ENCODE data around the gene CDC14A.

The CDC14A gene

DNA sequence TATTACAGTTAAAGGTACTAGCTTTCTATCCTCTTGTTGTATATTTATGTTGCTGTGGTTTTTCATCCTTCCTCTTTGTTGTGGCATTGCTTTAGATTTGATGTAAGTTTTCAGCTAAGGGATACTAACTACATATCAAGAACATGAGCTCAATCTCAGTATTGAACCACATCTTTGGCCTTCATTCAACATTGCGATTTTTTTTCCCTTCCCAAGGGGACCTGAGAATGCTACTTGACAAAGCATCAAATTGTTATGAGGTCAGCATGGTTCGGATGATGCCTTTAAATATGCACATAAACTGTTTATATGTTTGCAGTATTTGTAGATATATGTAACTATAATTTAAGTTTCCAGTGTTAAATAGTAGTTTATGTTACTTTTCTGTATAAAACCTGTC is 153.9 kb downstream of the CDC14A start:
- H3K4me1 ChIP-seq (ENCODE audit: insufficient read depth, low read length) = no peaks in the 10 kb centered on the region
- H3K27ac ChIP-seq (ENCODE audit: low read length) = no peak overlapping the region
- peaks cover 30% of the 10 kb centered on the region for H3K36me3 ChIP-seq (ENCODE audit: insufficient read depth, low read depth, low read length)
- no peak overlapping the region for H3K9ac ChIP-seq (ENCODE audit: low read depth, low read length)
- no peaks in the 10 kb centered on the region for H3K27me3 ChIP-seq (ENCODE audit: insufficient read depth, low read length)
- no peak overlapping the region for H3K4me3 ChIP-seq (ENCODE audit: low read length)
- no peaks in the 10 kb centered on the region for H3K9me3 ChIP-seq (ENCODE audit: insufficient read depth, low read depth, low read length)

DNA sequence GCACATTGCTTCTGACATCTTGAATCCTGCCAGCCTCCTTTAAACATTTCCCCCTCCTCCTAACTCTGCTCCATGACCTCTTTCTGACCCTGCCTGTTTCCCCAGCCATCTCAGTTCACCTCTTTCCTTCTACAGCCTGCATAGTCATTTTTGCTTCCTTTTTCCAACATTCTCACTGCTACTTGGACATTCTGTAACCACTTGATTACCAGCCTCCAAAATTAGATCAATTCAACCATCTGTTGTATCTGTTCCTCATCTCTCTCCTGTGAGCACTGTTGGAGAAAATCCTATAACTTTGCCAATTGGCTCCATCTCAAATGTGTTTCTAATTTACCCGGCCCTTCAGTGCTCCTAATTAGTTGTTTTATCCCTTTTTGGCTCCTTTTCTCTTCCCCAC is 158.1 kb downstream of the CDC14A start:
- Histone ChIP-seq H3K36me3 (ENCODE audit: insufficient read depth, low read depth, low read length) (peaks cover 20% of the 10 kb centered on the region; the same call in 1 of the 2 replicates), H3K27me3 (ENCODE audit: insufficient read depth, low read length) (no peaks in the 10 kb centered on the region), H3K4me1 (ENCODE audit: insufficient read depth, low read length) (no peaks in the 10 kb centered on the region)

DNA sequence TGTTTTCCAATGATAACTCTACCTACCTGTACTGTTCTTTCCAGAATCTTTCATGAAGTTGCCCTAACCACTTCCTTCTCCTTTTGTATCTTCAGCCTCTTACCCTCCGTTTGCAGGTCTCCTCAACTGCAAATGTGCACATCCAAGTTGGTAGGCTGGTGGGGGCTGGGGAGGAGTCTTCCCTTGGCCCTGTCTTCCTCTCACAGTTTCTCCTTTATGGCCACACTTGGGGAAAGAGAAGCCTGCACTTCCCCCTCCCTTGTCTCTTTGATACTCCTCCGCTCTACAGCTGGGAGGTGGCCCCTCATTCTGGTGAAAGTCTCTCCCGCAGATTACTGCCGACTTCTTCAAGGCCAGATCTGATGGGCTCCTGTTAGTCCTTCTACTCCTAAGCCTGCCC is 158.8 kb downstream of the CDC14A start:
- Histone ChIP-seq H3K27ac (ENCODE audit: low read length) (no peak overlapping the region), H3K4me3 (ENCODE audit: low read length) (no peak overlapping the region), H3K9me3 (ENCODE audit: insufficient read depth, low read depth, low read length) (no peaks in the 10 kb centered on the region), H3K9ac (ENCODE audit: low read depth, low read length) (no peak overlapping the region), H3K36me3 (ENCODE audit: insufficient read depth, low read depth, low read length) (peaks cover 16% of the 10 kb centered on the region; the same call in 1 of the 2 replicates), H3K4me1 (ENCODE audit: insufficient read depth, low read length) (no peaks in the 10 kb centered on the region), H3K27me3 (ENCODE audit: insufficient read depth, low read length) (no peaks in the 10 kb centered on the region)

More for the DNA sequence above, 158.1 kb downstream of the CDC14A start:
- Histone ChIP-seq H3K27ac (ENCODE audit: low read length) (no peak overlapping the region), H3K4me3 (ENCODE audit: low read length) (no peak overlapping the region), H3K9ac (ENCODE audit: low read depth, low read length) (no peak overlapping the region), H3K9me3 (ENCODE audit: insufficient read depth, low read depth, low read length) (no peaks in the 10 kb centered on the region)

DNA sequence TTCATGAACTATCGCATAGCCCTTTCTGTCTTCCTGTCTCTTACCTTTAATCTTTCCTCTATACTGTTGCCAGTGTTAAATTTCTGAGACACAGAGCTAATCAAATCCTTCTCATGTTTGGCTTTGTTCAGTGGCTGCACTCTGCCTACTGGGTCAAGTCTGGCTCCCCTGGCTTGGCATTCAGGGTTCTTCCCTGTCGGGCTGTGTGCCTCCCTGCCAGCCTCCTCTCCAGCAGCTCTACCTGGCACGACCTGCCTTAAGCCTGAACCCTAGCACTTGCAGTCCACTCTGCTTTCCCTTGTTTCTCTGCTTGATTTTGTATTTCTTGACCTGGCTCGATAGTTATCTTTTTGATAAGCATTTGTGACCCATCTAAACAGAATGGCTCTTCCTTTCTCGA is 159.5 kb downstream of the CDC14A start:
- Histone ChIP-seq H3K9ac (ENCODE audit: low read depth, low read length) (no peak overlapping the region), H3K36me3 (ENCODE audit: insufficient read depth, low read depth, low read length) (peaks cover 16% of the 10 kb centered on the region; the same call in 1 of the 2 replicates), H3K27ac (ENCODE audit: low read length) (no peak overlapping the region), H3K9me3 (ENCODE audit: insufficient read depth, low read depth, low read length) (no peaks in the 10 kb centered on the region), H3K4me1 (ENCODE audit: insufficient read depth, low read length) (no peaks in the 10 kb centered on the region), H3K4me3 (ENCODE audit: low read length) (no peak overlapping the region), H3K27me3 (ENCODE audit: insufficient read depth, low read length) (no peaks in the 10 kb centered on the region)

DNA sequence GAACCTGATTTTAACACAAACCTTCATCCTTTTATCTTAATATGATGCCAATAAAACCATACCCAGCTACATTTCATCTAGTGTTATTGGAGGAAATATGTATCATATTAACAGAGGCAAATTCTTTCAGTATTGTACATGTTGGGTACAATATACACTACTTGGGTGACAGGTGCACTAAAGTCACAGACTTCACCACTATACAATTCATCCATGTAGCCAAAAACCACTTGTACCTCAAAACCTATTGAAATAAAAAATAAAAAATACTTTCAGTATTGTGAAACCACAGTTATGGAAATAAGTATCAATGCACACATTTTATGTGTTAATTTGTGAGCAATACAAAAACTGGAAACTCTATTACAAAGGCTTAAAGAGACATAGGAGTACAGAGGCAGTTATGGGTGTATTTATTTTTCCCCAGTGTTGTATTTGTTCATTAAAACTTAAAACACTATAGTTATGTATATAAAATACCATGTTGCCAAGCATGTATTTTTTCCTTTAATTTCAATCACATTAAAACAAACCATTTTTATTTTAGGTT is 160.6 kb downstream of the CDC14A start:
- Histone ChIP-seq H3K4me1 (ENCODE audit: insufficient read depth, low read length) (no peaks in the 10 kb centered on the region), H3K36me3 (ENCODE audit: insufficient read depth, low read depth, low read length) (peaks cover 16% of the 10 kb centered on the region; the same call in 1 of the 2 replicates), H3K27me3 (ENCODE audit: insufficient read depth, low read length) (no peaks in the 10 kb centered on the region), H3K9ac (ENCODE audit: low read depth, low read length) (no peak overlapping the region), H3K4me3 (ENCODE audit: low read length) (no peak overlapping the region), H3K9me3 (ENCODE audit: insufficient read depth, low read depth, low read length) (no peaks in the 10 kb centered on the region), H3K27ac (ENCODE audit: low read length) (no peak overlapping the region)

DNA sequence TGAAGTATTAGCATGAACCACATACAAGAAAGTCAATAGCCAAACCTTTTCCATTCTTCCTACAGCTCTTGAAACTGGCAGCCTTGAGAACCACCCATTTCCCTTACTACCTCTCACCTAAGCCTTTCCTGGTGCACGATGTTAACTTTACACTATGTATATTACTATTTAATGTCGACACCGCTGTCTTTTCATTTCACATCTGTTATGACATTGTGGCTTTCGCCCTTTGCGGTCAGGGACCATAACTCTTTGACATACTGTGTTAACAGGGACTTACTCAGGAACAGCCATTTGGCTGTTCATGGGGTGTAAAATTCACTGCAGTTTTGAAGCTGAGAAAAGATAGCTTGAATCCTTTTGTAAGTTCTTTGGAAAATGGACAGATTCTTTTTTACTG is 164.6 kb downstream of the CDC14A start:
- Histone ChIP-seq H3K36me3 (ENCODE audit: insufficient read depth, low read depth, low read length) (0 out of 2 replicates have a peak, but pooled peaks cover 4% of the 10 kb centered on the region), H3K4me3 (ENCODE audit: low read length) (no peak overlapping the region), H3K27me3 (ENCODE audit: insufficient read depth, low read length) (no peaks in the 10 kb centered on the region), H3K4me1 (ENCODE audit: insufficient read depth, low read length) (no peaks in the 10 kb centered on the region), H3K9me3 (ENCODE audit: insufficient read depth, low read depth, low read length) (no peaks in the 10 kb centered on the region), H3K27ac (ENCODE audit: low read length) (no peak overlapping the region), H3K9ac (ENCODE audit: low read depth, low read length) (no peak overlapping the region)

DNA sequence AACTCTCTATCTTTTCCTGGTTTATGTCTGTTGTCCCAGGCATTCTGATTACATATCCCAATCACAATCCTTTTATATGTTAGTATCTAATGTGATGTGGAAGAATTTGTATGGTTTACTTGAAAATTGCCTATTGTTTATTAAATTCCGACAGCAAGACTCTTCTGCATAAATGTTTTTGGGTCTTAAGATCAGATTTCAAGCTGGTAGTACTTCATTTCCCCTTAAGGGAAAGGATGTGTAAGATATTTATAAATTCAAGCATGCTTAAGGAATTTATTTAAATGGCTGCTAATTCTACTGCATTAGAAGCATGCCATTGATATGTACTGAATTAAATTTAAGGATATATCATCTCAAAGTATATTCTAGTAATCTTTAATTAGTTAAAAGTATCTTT is 165.2 kb downstream of the CDC14A start:
- Histone ChIP-seq H3K9me3 (ENCODE audit: insufficient read depth, low read depth, low read length) (no peaks in the 10 kb centered on the region), H3K4me1 (ENCODE audit: insufficient read depth, low read length) (no peaks in the 10 kb centered on the region), H3K27ac (ENCODE audit: low read length) (no peak overlapping the region), H3K27me3 (ENCODE audit: insufficient read depth, low read length) (no peaks in the 10 kb centered on the region), H3K9ac (ENCODE audit: low read depth, low read length) (no peak overlapping the region), H3K36me3 (ENCODE audit: insufficient read depth, low read depth, low read length) (0 out of 2 replicates have a peak, but pooled peaks cover 4% of the 10 kb centered on the region), H3K4me3 (ENCODE audit: low read length) (no peak overlapping the region)

DNA sequence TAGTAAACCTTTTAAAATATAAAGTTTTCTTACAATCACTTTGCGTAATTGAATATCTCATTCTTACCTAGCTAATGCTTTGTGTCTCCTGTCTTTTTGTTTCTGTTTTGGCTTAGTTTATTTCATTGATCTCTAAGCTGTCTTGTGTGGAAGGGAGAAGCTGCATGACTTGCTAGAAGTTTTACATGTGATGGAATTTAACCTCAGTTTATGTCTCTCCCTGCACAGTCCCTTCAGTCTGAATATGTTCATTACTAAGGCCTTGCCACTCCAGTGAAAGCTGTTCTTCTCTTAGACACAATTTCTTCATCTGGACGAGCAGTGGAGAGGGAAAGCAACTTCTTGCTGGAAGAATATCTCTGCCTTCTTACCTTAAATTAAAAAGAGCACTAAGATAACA is 165.7 kb downstream of the CDC14A start:
- H3K27ac ChIP-seq (ENCODE audit: low read length) = no peak overlapping the region
- no peaks in the 10 kb centered on the region for H3K4me1 ChIP-seq (ENCODE audit: insufficient read depth, low read length)
- no peak overlapping the region for H3K9ac ChIP-seq (ENCODE audit: low read depth, low read length)
- H3K27me3 ChIP-seq (ENCODE audit: insufficient read depth, low read length) = no peaks in the 10 kb centered on the region
- 0 out of 2 replicates have a peak, but pooled peaks cover 3% of the 10 kb centered on the region for H3K36me3 ChIP-seq (ENCODE audit: insufficient read depth, low read depth, low read length)
- H3K9me3 ChIP-seq (ENCODE audit: insufficient read depth, low read depth, low read length) = no peaks in the 10 kb centered on the region
- no peak overlapping the region for H3K4me3 ChIP-seq (ENCODE audit: low read length)

DNA sequence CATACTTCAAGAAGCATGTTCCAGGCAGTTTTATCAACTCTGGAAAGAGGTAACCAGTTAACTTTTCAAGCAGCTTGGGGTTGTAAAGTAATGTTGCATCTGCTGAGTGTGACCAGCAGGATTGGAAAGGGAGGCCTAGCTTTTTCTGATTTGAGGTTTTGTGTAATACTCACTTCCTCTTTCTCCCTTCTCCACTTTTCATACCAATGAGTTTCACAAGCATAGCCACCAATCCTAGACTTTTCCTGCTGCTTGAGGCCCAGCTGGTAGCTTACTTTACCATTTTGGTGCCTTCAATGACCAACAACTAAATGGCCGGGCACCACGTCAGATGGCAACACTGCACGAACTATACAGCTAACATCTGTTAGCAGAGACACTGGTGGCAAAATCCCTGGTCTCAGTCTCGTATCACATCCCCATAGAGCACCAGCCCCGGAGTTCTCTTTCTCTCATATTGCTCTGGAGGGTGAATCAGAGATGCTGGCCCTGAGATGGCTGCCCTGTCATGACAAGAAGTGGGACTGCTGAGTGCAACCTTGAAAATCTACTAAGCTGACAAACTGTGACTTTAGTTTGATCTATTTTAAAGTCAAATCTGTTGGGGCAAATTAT is 170.8 kb downstream of the CDC14A start:
- Histone ChIP-seq H3K9me3 (ENCODE audit: insufficient read depth, low read depth, low read length) (no peaks in the 10 kb centered on the region), H3K27me3 (ENCODE audit: insufficient read depth, low read length) (no peaks in the 10 kb centered on the region), H3K27ac (ENCODE audit: low read length) (no peak overlapping the region), H3K9ac (ENCODE audit: low read depth, low read length) (no peak overlapping the region), H3K4me1 (ENCODE audit: insufficient read depth, low read length) (no peaks in the 10 kb centered on the region), H3K4me3 (ENCODE audit: low read length) (no peak overlapping the region), H3K36me3 (ENCODE audit: insufficient read depth, low read depth, low read length) (no peaks in the 10 kb centered on the region)

DNA sequence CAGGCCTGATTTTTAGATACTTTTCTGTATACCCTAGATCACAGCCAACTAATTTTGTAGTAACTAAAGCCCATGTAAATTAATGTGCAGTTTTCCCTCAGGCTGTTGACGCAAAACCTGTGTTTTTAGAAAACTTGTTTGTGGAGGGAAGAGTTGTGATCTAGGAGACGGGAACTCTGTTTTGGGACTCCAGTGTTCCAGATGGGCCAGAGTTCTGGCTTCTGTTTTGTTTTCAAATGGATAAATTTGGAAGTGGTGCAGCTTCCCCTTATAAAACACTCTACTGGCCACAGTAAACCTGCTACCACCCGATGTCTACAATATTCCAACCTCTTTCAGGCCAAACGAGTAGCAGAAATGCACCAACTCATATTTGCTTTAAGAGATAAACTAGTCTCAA is 172.0 kb downstream of the CDC14A start:
- H3K9me3 ChIP-seq (ENCODE audit: insufficient read depth, low read depth, low read length) = no peaks in the 10 kb centered on the region

DNA sequence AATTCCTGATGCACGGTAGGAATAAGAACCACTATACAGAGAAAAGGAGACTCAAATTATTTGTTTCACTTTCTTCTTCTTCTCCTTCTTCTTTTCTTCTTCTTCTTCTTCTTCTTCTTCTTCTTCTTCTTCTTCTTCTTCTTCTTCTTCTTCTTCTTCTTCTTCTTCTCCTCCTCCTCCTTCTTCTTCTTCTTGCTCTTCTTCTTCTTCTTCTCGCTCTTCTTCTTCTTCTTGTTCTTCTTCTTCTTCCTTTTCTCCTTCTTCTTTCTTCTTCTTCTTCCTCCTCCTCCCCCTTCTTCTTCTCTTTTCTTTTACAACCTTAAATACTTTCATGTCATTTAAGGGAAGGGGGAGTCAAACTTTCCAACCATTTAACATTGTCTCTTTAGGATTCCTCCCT is 174.6 kb downstream of the CDC14A start:
- H3K27me3 ChIP-seq (ENCODE audit: insufficient read depth, low read length) = no peaks in the 10 kb centered on the region
- no peak overlapping the region for H3K4me3 ChIP-seq (ENCODE audit: low read length)
- H3K9ac ChIP-seq (ENCODE audit: low read depth, low read length) = no peak overlapping the region
- no peaks in the 10 kb centered on the region for H3K9me3 ChIP-seq (ENCODE audit: insufficient read depth, low read depth, low read length)
- H3K36me3 ChIP-seq (ENCODE audit: insufficient read depth, low read depth, low read length) = no peaks in the 10 kb centered on the region
- H3K4me1 ChIP-seq (ENCODE audit: insufficient read depth, low read length) = no peaks in the 10 kb centered on the region
- no peak overlapping the region for H3K27ac ChIP-seq (ENCODE audit: low read length)

More for the DNA sequence above, 172.0 kb downstream of the CDC14A start:
- H3K27ac ChIP-seq (ENCODE audit: low read length) = no peak overlapping the region
- no peaks in the 10 kb centered on the region for H3K36me3 ChIP-seq (ENCODE audit: insufficient read depth, low read depth, low read length)
- H3K4me3 ChIP-seq (ENCODE audit: low read length) = no peak overlapping the region
- H3K4me1 ChIP-seq (ENCODE audit: insufficient read depth, low read length) = no peaks in the 10 kb centered on the region
- no peaks in the 10 kb centered on the region for H3K27me3 ChIP-seq (ENCODE audit: insufficient read depth, low read length)
- no peak overlapping the region for H3K9ac ChIP-seq (ENCODE audit: low read depth, low read length)

DNA sequence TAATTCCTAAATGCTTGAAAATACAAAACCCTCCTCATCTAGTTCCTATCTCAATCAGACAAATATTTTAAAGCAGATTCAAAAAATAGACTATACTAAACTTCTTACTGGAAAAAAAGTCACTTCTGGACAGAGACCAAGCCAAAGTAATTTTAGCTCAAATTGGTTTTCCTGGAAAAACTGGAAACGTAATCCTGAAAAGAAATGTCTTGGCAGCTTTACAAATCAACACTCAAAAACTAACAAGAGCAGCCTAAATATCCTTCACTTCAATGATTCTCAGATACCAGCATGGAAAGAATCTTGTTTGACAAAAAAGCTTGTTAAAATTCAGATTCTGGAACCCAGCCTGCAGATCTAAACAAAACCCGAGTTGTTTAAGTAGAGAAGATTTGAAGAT is 176.6 kb downstream of the CDC14A start:
- Histone ChIP-seq H3K27ac (ENCODE audit: low read length) (no peak overlapping the region), H3K36me3 (ENCODE audit: insufficient read depth, low read depth, low read length) (no peaks in the 10 kb centered on the region), H3K4me1 (ENCODE audit: insufficient read depth, low read length) (no peaks in the 10 kb centered on the region)

More for the DNA sequence above, 176.6 kb downstream of the CDC14A start:
- Histone ChIP-seq H3K9ac (ENCODE audit: low read depth, low read length) (no peak overlapping the region), H3K27me3 (ENCODE audit: insufficient read depth, low read length) (no peaks in the 10 kb centered on the region), H3K4me3 (ENCODE audit: low read length) (no peak overlapping the region), H3K9me3 (ENCODE audit: insufficient read depth, low read depth, low read length) (no peaks in the 10 kb centered on the region)

Measured in iPS-20b (cell line).